HepG2 (cell line): ENCODE measurements around the gene MAN2B2. TPM values are rescaled to one million over a fixed set of nuclear protein-coding genes. Genes with fewer than 3 reads are reported as not detected.

Experiments used
- CREB3 ChIP-seq: sonication (generic); formaldehyde crosslinking; IDR thresholded peaks from 2 replicates; pipeline ENCODE4 v1.5.0; 2020; ENCODE audit warnings: missing genetic modification reagents
- FOXJ3 ChIP-seq: sonication (generic); formaldehyde crosslinking; IDR thresholded peaks from 2 replicates; pipeline ENCODE4 v1.4.0; 2020; ENCODE audit warnings: missing genetic modification reagents, mild to moderate bottlenecking, borderline replicate concordance
- FOXO1 ChIP-seq: sonication (generic); formaldehyde crosslinking; IDR thresholded peaks from 2 replicates; pipeline ENCODE4 v1.4.0; 2020; ENCODE audit warnings: missing genetic modification reagents
- HOXA5 ChIP-seq: sonication (generic); formaldehyde crosslinking; IDR thresholded peaks from 2 replicates; pipeline ENCODE4 v1.4.0; 2020; ENCODE audit warnings: missing genetic modification reagents
- KDM5A ChIP-seq: fragments of 200-600 bp; sonication (generic); IDR thresholded peaks from 2 replicates; pipeline ENCODE4 v1.7.0; 2018; ENCODE audit warnings: antibody characterized with exemption, mild to moderate bottlenecking, low read length, borderline replicate concordance
- SATB2 ChIP-seq: sonication (generic); formaldehyde crosslinking; IDR thresholded peaks from 2 replicates; pipeline ENCODE4 v1.5.0; 2020; ENCODE audit warnings: missing genetic modification reagents
- SRY ChIP-seq: sonication (generic); formaldehyde crosslinking; IDR thresholded peaks from 2 replicates; pipeline ENCODE4 v1.8.0; 2022; ENCODE audit warnings: mild to moderate bottlenecking, missing genetic modification reagents
- TFDP1 ChIP-seq: IDR thresholded peaks from 2 replicates; pipeline ENCODE4 v1.6.1; 2016; ENCODE audit warnings: missing compliant biosample characterization, missing genetic modification reagents, borderline replicate concordance
- TOE1 ChIP-seq: sonication (generic); formaldehyde crosslinking; IDR thresholded peaks from 2 replicates; pipeline ENCODE4 v1.4.0; 2020; ENCODE audit warnings: mild to moderate bottlenecking, missing genetic modification reagents
- ZFP62 ChIP-seq: sonication (generic); formaldehyde crosslinking; IDR thresholded peaks from 2 replicates; pipeline ENCODE4 v1.4.0; 2020; ENCODE audit warnings: missing genetic modification reagents
- ZNF124 ChIP-seq: sonication (generic); formaldehyde crosslinking; IDR thresholded peaks from 2 replicates; pipeline ENCODE4 v1.4.0; 2020; ENCODE audit warnings: missing genetic modification reagents
- ZNF318 ChIP-seq: sonication (generic); formaldehyde crosslinking; IDR thresholded peaks from 2 replicates; pipeline ENCODE4 v1.4.0; 2020; ENCODE audit warnings: mild to moderate bottlenecking, missing genetic modification reagents
- ZNF331 ChIP-seq: sonication (generic); formaldehyde crosslinking; IDR thresholded peaks from 2 replicates; pipeline ENCODE4 v1.4.0; 2020; ENCODE audit warnings: missing genetic modification reagents
- ZNF530 ChIP-seq: sonication (generic); formaldehyde crosslinking; IDR thresholded peaks from 2 replicates; pipeline ENCODE4 v1.5.0; 2020; ENCODE audit warnings: low read depth, mild to moderate bottlenecking, missing genetic modification reagents
- ZNF562 ChIP-seq: sonication (generic); formaldehyde crosslinking; IDR thresholded peaks from 2 replicates; pipeline ENCODE4 v1.8.0; 2022; ENCODE audit warnings: missing genetic modification reagents, borderline replicate concordance
- ZNF83 ChIP-seq: sonication (generic); formaldehyde crosslinking; IDR thresholded peaks from 2 replicates; pipeline ENCODE4 v1.4.0; 2020; ENCODE audit warnings: missing genetic modification reagents, mild to moderate bottlenecking, borderline replicate concordance
- ZSCAN12 ChIP-seq: sonication (generic); formaldehyde crosslinking; IDR thresholded peaks from 2 replicates; pipeline ENCODE4 v1.9.0; 2021; ENCODE audit warnings: mild to moderate bottlenecking, missing genetic modification reagents
- polyA plus RNA-seq, 8 experiments: library from polyadenylated mRNA; depleted of rRNA in 3 of 8; stranded (reverse) in 7 of 8; unstranded in 1 of 8; fragments of >200 nt; fragmentation: Illumina TruSeq in 4 of 8; extraction: Trizol in 4 of 8; gene quantifications; 2 replicates each; pipeline versions ENCODE4 v1.2.1 to v1.2.3, GENCODE V29; 2011 to 2016; ENCODE audit warnings: low read depth in 4 of 8, missing spikeins in 1 of 8, mixed read lengths in 1 of 8; ENCODE audit not compliant: insufficient read depth in 1 of 8
- total RNA-seq, 5 experiments: library from RNA; depleted of rRNA; stranded (reverse); fragments of >200 nt; fragmentation: Illumina TruSeq; extraction: Trizol; gene quantifications; 2 replicates each; pipeline ENCODE4 v1.2.3, GENCODE V29; 2016; ENCODE audit warnings: low read depth in 1 of 5
- TF ChIP-seq, protein P1 (sequence below): IDR thresholded peaks from 2 replicates; pipeline ENCODE4 v1.6.1; 2016; ENCODE audit warnings: low read depth, control low read depth

Gene MAN2B2
- total and polyA plus RNA-seq, 2 of the 13 experiments (the other 11 are each of a cell fraction or from before 2014, with no cell fraction given), result 4.8 to 5.4 TPM

DNA sequence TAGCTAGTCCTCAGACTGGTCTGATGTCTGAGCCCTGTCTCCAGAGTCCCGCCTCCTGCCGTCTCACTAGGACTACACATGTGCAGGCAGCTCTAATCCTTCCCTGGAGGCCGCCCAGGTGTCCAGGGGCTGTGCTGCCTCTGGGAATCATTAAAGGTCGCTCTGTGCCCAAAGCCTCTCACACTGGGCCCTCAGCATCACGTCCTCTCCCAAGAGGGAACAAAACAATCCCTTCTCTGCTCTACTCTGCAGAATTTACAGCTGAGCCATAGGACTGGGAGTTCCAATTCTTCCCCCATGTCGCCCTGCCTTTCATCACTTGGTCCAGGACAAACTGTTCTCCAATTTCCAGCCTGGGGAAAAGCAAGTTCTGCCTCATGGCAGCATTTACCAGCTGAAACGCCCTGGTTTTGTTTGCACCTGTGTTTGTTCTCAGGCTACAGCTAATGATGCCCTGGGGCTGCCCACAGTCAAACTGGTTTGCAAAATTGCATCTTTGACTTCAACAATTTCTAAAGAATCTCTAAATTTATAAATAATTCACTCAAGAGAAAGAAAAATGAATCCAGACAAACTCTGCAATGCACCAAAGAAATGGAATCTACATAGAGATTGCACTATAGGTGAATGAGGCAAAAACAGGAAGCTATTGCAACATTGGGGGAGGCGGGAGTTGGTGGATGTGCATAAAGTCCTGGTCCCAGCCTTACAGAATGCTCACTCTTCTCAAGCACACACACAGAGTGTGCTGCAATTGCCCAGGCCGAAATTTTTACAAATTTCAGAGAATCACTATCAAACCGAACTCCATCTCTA is 58.3 kb downstream of the MAN2B2 start (continued):
- TF ChIP-seq ZNF124 (CRISPR knock-in tag) (peak; percentile 18; the same call in 1 of the 2 replicates), ZNF83 (CRISPR knock-in tag) (no peak), TFDP1 (CRISPR knock-in tag) (peak; percentile 40; the same call in 1 of the 2 replicates), CREB3 (CRISPR knock-in tag) (no peak), FOXJ3 (CRISPR knock-in tag) (peak; percentile 44; the same call in 1 of the 2 replicates), HOXA5 (CRISPR knock-in tag) (no peak), SATB2 (0 out of 2 replicates have a peak, but pooled peaks have one; percentile 22), ZNF331 (CRISPR knock-in tag) (peak; percentile 29; the same call in 1 of the 2 replicates), KDM5A (peak; percentile 37; the same call in 1 of the 2 replicates), FOXO1 (CRISPR knock-in tag) (peak; percentile 15; the same call in 1 of the 2 replicates), ZSCAN12 (CRISPR knock-in tag) (no peak), ZNF562 (no peak), ZNF318 (CRISPR knock-in tag) (no peak), ZFP62 (CRISPR knock-in tag) (no peak), ZNF530 (no peak), SRY (CRISPR knock-in tag) (no peak), TOE1 (CRISPR knock-in tag) (no peak)
- TF ChIP-seq, protein P1, sequence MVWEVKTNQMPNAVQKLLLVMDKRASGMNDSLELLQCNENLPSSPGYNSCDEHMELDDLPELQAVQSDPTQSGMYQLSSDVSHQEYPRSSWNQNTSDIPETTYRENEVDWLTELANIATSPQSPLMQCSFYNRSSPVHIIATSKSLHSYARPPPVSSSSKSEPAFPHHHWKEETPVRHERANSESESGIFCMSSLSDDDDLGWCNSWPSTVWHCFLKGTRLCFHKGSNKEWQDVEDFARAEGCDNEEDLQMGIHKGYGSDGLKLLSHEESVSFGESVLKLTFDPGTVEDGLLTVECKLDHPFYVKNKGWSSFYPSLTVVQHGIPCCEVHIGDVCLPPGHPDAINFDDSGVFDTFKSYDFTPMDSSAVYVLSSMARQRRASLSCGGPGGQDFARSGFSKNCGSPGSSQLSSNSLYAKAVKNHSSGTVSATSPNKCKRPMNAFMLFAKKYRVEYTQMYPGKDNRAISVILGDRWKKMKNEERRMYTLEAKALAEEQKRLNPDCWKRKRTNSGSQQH (CRISPR knock-in tag), result 0 out of 2 replicates have a peak, but pooled peaks have one; percentile 42
